Measurements from ENCODE around the gene FAM210A. TPM values are rescaled to one million over a fixed set of nuclear protein-coding genes. Genes with fewer than 3 reads are reported as not detected.

Gene FAM210A
- total RNA-seq, 2 experiments from 2014 or later, result 46.8 to 56.4 TPM

GRCh38 chr18:13730481-13730880 is 4.1 kb upstream of the FAM210A start:
- H3K4me1 Mint-ChIP-seq, result peaks cover 40% of the 10 kb centered on the region
- peaks cover 46% of the 10 kb centered on the region for H3K36me3 Mint-ChIP-seq (ENCODE audit: low read depth)
- ChIA-PET CTCF (interaction anchor here (0.7 kb wide), 1 partner anchor 195 kb away, joined by 3 read pairs; no protein-coding TSS in a partner anchor), POLR2A (no interaction called here)
- no peak for ATAC-seq
- no peak overlapping the region for H3K27ac Mint-ChIP-seq
- no peak for DNase-seq
- no peaks in the 10 kb centered on the region for H3K9me3 Mint-ChIP-seq (ENCODE audit: low read depth)
- H3K27me3 Mint-ChIP-seq, result no peaks in the 10 kb centered on the region
- intact Hi-C loops (cut with DNase I, micrococcal nuclease), result loop anchor here in 1 of 2 experiments (10.0 kb wide), 1 partner anchor 404 kb away; the partner anchor contains the start of gene ZNF519
- H3K4me3 Mint-ChIP-seq, result no peak overlapping the region

- ChIA-PET POLR2A (interaction anchor here (0.7 to 1.4 kb wide), 4 partner anchors 9 to 386 kb away, joined by 3 read pairs; no protein-coding TSS in a partner anchor), CTCF (interaction anchor here (0.5 to 1.0 kb wide), 3 partner anchors 9 to 718 kb away, joined by 3 to 4 read pairs (median 3); no protein-coding TSS in a partner anchor)
- ATAC-seq (peak; percentile 42), DNase-seq (peak; percentile 65)
- H3K4me1 Mint-ChIP-seq, result peaks cover 53% of the 10 kb centered on the region
- H3K36me3 Mint-ChIP-seq (ENCODE audit: low read depth), result peaks cover 38% of the 10 kb centered on the region
- intact Hi-C loops (cut with DNase I, micrococcal nuclease), result loop anchor here (1.0 to 10.0 kb wide), 16 partner anchors 52 to 1875 kb away; partner anchors contain the start of genes AFG3L2 (in 1 of the 2), CEP192 (in 1 of the 2), CEP76 (in 1 of the 2) and CHMP1B (in 1 of the 2)
- H3K4me3 Mint-ChIP-seq, result peak overlapping the region; percentile 84
- peak overlapping the region; percentile 96 for H3K27ac Mint-ChIP-seq
- H3K27me3 Mint-ChIP-seq, result no peaks in the 10 kb centered on the region
- no peaks in the 10 kb centered on the region for H3K9me3 Mint-ChIP-seq (ENCODE audit: low read depth)
Observed at GRCh38 chr18:13726972-13727331, 594 bp upstream of the FAM210A start.

- Mint-ChIP-seq H3K27me3 (no peaks in the 10 kb centered on the region), H3K36me3 (ENCODE audit: low read depth) (peaks cover 30% of the 10 kb centered on the region), H3K9me3 (ENCODE audit: low read depth) (no peaks in the 10 kb centered on the region), H3K27ac (peak overlapping the region; percentile 85), H3K4me1 (peaks cover 52% of the 10 kb centered on the region), H3K4me3 (peak overlapping the region; percentile 84)
- DNase-seq, result peak; percentile 28
- intact Hi-C loops (cut with DNase I, micrococcal nuclease), result loop anchor here (1.0 to 10.0 kb wide), 16 partner anchors 51 to 1873 kb away; partner anchors contain the start of genes AFG3L2 (in 1 of the 2), CEP192 (in 1 of the 2), CEP76 (in 1 of the 2) and CHMP1B (in 1 of the 2)
- ChIA-PET POLR2A (interaction anchor here (0.5 to 0.6 kb wide), 2 partner anchors 446 to 1055 kb away, joined by 3 read pairs; no protein-coding TSS in a partner anchor), CTCF (interaction anchor here (1.0 kb wide), 1 partner anchor 34 kb away, joined by 3 read pairs; no protein-coding TSS in a partner anchor)
- ATAC-seq, result no peak
Observed at GRCh38 chr18:13725566-13726231, 659 bp downstream of the FAM210A start.

GRCh38 chr18:13720847-13721246 is 5.5 kb downstream of the FAM210A start:
- Mint-ChIP-seq H3K36me3 (ENCODE audit: low read depth) (peaks cover 29% of the 10 kb centered on the region), H3K27me3 (no peaks in the 10 kb centered on the region), H3K4me3 (no peak overlapping the region), H3K9me3 (ENCODE audit: low read depth) (no peaks in the 10 kb centered on the region), H3K4me1 (peaks cover 47% of the 10 kb centered on the region), H3K27ac (no peak overlapping the region)
- DNase-seq, result no peak
- ChIA-PET CTCF (interaction anchor here (0.7 kb wide), 1 partner anchor 56 kb away, joined by 3 read pairs; no protein-coding TSS in a partner anchor), POLR2A (no interaction called here)
- intact Hi-C loops (cut with DNase I, micrococcal nuclease), result loop anchor here in 1 of 2 experiments (10.0 kb wide), 1 partner anchor 46 kb away; no protein-coding TSS in a partner anchor
- no peak for ATAC-seq

GRCh38 chr18:13720123-13720522 is 6.2 kb downstream of the FAM210A start:
- Mint-ChIP-seq H3K27ac (no peak overlapping the region), H3K4me1 (peaks cover 44% of the 10 kb centered on the region), H3K36me3 (ENCODE audit: low read depth) (peaks cover 24% of the 10 kb centered on the region), H3K27me3 (no peaks in the 10 kb centered on the region), H3K9me3 (ENCODE audit: low read depth) (no peaks in the 10 kb centered on the region), H3K4me3 (no peak overlapping the region)
- intact Hi-C loops (cut with DNase I, micrococcal nuclease), result loop anchor here in 1 of 2 experiments (10.0 kb wide), 1 partner anchor 45 kb away; no protein-coding TSS in a partner anchor
- no peak for DNase-seq
- CTCF ChIA-PET, result interaction anchor here (0.7 kb wide), 1 partner anchor 55 kb away, joined by 3 read pairs; no protein-coding TSS in a partner anchor
- POLR2A ChIA-PET, result no interaction called here
- ATAC-seq, result no peak

- peaks cover 16% of the 10 kb centered on the region for H3K36me3 Mint-ChIP-seq (ENCODE audit: low read depth)
- H3K4me1 Mint-ChIP-seq, result peaks cover 30% of the 10 kb centered on the region
- ATAC-seq (no peak), DNase-seq (no peak)
- H3K9me3 Mint-ChIP-seq (ENCODE audit: low read depth), result no peaks in the 10 kb centered on the region
- ChIA-PET POLR2A (no interaction called here), CTCF (no interaction called here)
- no peaks in the 10 kb centered on the region for H3K27me3 Mint-ChIP-seq
- no peak overlapping the region for H3K4me3 Mint-ChIP-seq
- no peak overlapping the region for H3K27ac Mint-ChIP-seq
- intact Hi-C loops (cut with DNase I, micrococcal nuclease), result no loop called here
Observed at GRCh38 chr18:13716916-13717315, 9.4 kb downstream of the FAM210A start.

GRCh38 chr18:13715330-13715729 is 11.0 kb downstream of the FAM210A start:
- H3K27me3 Mint-ChIP-seq, result no peaks in the 10 kb centered on the region
- ChIA-PET CTCF (interaction anchor here (0.6 kb wide), 2 partner anchors 20 to 277 kb away, joined by 3 read pairs; no protein-coding TSS in a partner anchor), POLR2A (no interaction called here)
- H3K4me1 Mint-ChIP-seq, result peaks cover 23% of the 10 kb centered on the region
- H3K4me3 Mint-ChIP-seq, result no peak overlapping the region
- intact Hi-C loops (cut with DNase I, micrococcal nuclease), result no loop called here
- ATAC-seq, result no peak
- no peak overlapping the region for H3K27ac Mint-ChIP-seq
- peaks cover 27% of the 10 kb centered on the region for H3K36me3 Mint-ChIP-seq (ENCODE audit: low read depth)
- no peaks in the 10 kb centered on the region for H3K9me3 Mint-ChIP-seq (ENCODE audit: low read depth)
- no peak for DNase-seq

- ATAC-seq (no peak), DNase-seq (no peak)
- intact Hi-C loops (cut with DNase I, micrococcal nuclease), result no loop called here
- POLR2A ChIA-PET, result no interaction called here
- CTCF ChIA-PET, result no interaction called here
- Mint-ChIP-seq H3K27ac (no peak overlapping the region), H3K9me3 (ENCODE audit: low read depth) (no peaks in the 10 kb centered on the region), H3K4me1 (peaks cover 17% of the 10 kb centered on the region), H3K4me3 (no peak overlapping the region), H3K27me3 (no peaks in the 10 kb centered on the region), H3K36me3 (ENCODE audit: low read depth) (peaks cover 33% of the 10 kb centered on the region)
Observed at GRCh38 chr18:13713455-13714055, 12.8 kb downstream of the FAM210A start.

GRCh38 chr18:13712400-13713131 is 13.8 kb downstream of the FAM210A start:
- POLR2A ChIA-PET, result no interaction called here
- peaks cover 28% of the 10 kb centered on the region for H3K36me3 Mint-ChIP-seq (ENCODE audit: low read depth)
- no peak for ATAC-seq
- H3K4me3 Mint-ChIP-seq, result no peak overlapping the region
- H3K9me3 Mint-ChIP-seq (ENCODE audit: low read depth), result no peaks in the 10 kb centered on the region
- intact Hi-C loops (cut with DNase I, micrococcal nuclease), result no loop called here
- no peak for DNase-seq
- peaks cover 12% of the 10 kb centered on the region for H3K4me1 Mint-ChIP-seq
- no peak overlapping the region for H3K27ac Mint-ChIP-seq
- no peaks in the 10 kb centered on the region for H3K27me3 Mint-ChIP-seq
- CTCF ChIA-PET, result no interaction called here

GRCh38 chr18:13710414-13710831 is 15.9 kb downstream of the FAM210A start:
- intact Hi-C loops (cut with DNase I, micrococcal nuclease), result no loop called here

GRCh38 chr18:13703899-13704298 is 22.5 kb downstream of the FAM210A start:
- ATAC-seq (no peak), DNase-seq (no peak)
- intact Hi-C loops (cut with DNase I, micrococcal nuclease), result no loop called here
- no peak overlapping the region for H3K27ac Mint-ChIP-seq
- H3K27me3 Mint-ChIP-seq, result no peaks in the 10 kb centered on the region
- peaks cover 35% of the 10 kb centered on the region for H3K9me3 Mint-ChIP-seq (ENCODE audit: low read depth)
- no peak overlapping the region for H3K4me3 Mint-ChIP-seq
- peaks cover 58% of the 10 kb centered on the region for H3K36me3 Mint-ChIP-seq (ENCODE audit: low read depth)
- H3K4me1 Mint-ChIP-seq, result no peaks in the 10 kb centered on the region
- POLR2A ChIA-PET, result no interaction called here
- CTCF ChIA-PET, result no interaction called here

More at GRCh38 chr18:13710414-13710831, 15.9 kb downstream of the FAM210A start:
- DNase-seq (no peak), ATAC-seq (no peak)
- Mint-ChIP-seq H3K36me3 (ENCODE audit: low read depth) (peaks cover 36% of the 10 kb centered on the region), H3K9me3 (ENCODE audit: low read depth) (peaks cover 4% of the 10 kb centered on the region), H3K27me3 (no peaks in the 10 kb centered on the region), H3K4me1 (peaks cover 5% of the 10 kb centered on the region), H3K4me3 (no peak overlapping the region), H3K27ac (no peak overlapping the region)
- ChIA-PET CTCF (no interaction called here), POLR2A (no interaction called here)
